ENCODE measurements around the gene SUGT1. TPM values are rescaled to one million over a fixed set of nuclear protein-coding genes. Genes with fewer than 3 reads are reported as not detected.

SUGT1 gene
- polyA plus RNA-seq, 2 of the 4 experiments (the other 2 are of a cell fraction) = 56.4 to 61.4 TPM

- H3K27ac ChIP-seq = no peak overlapping the region
- POLR2A ChIA-PET = interaction anchor here (1.0 kb wide), 1 partner anchor 14 kb away, joined by 3 read pairs; the partner anchor contains the start of gene SUGT1
- ATAC-seq (no peak), FAIRE-seq (no peak), DNase-seq (ENCODE audit: low read depth in 1 of 2, low spot score in 1 of 2) (no peak)
- no peak overlapping the region for H3K4me3 ChIP-seq
- H3K4me1 ChIP-seq = no peaks in the 10 kb centered on the region
- CTCF ChIA-PET = interaction anchor here (0.7 to 2.2 kb wide), 2 partner anchors 14 to 21 kb away, joined by 3 to 8 read pairs; partner anchors contain the start of gene SUGT1
- 76% methylated on average over 5 of the region's 5 CpGs for WGBS (ENCODE audit: missing lambda C conversion rate)
- no peak overlapping the region for H3K4me2 ChIP-seq
- H3K9me3 ChIP-seq = no peaks in the 10 kb centered on the region
- TF ChIP-seq E2F6 (IDR thresholded peaks at IDR 0.05; ENCODE audit: borderline replicate concordance, low read depth) (no peak), CTCF (IDR thresholded peaks at IDR 0.05) (no peak), BCL3 (IDR thresholded peaks at IDR 0.05) (no peak), RARB (CRISPR knock-in tag; IDR thresholded peaks at IDR 0.05) (no peak), SMC3 (IDR thresholded peaks at IDR 0.05) (no peak), CBX8 (IDR thresholded peaks at IDR 0.05) (no peak), HEYL (CRISPR knock-in tag; IDR thresholded peaks at IDR 0.05) (no peak), HES2 (IDR thresholded peaks at IDR 0.05) (no peak), CHD4 (IDR thresholded peaks at IDR 0.05; ENCODE audit: borderline replicate concordance) (no peak), MAX (IDR thresholded peaks at IDR 0.05) (no peak), HDAC2 (IDR thresholded peaks at IDR 0.05) (no peak), ELK1 (IDR thresholded peaks at IDR 0.05; ENCODE audit: low read depth, low read length) (no peak), ATOH8 (CRISPR knock-in tag; IDR thresholded peaks at IDR 0.05; ENCODE audit: low read depth) (no peak), EHMT2 (IDR thresholded peaks at IDR 0.05; ENCODE audit: low read depth) (no peak), RFX5 (IDR thresholded peaks at IDR 0.05) (no peak), FOSL2 (IDR thresholded peaks at IDR 0.05) (no peak), FOSL2 (CRISPR knock-in tag; IDR thresholded peaks at IDR 0.05) (no peak), MAFK (IDR thresholded peaks at IDR 0.05; ENCODE audit: partially characterized antibody) (no peak), GATA3 (IDR thresholded peaks at IDR 0.05; ENCODE audit: borderline replicate concordance) (no peak), POLR2AphosphoS2 (conservative IDR thresholded peaks at IDR 0.05; ENCODE audit: low read length) (no peak), ESRRA (IDR thresholded peaks at IDR 0.05; ENCODE audit: borderline replicate concordance, low read length) (no peak)
Measured at GRCh38 chr13:52638666-52639328, 13.8 kb upstream of the SUGT1 start.

- 95% methylated on average over 7 of the region's 7 CpGs for WGBS (ENCODE audit: missing lambda C conversion rate)
Measured at GRCh38 chr13:52642131-52642530, 10.5 kb upstream of the SUGT1 start, which contains the start of gene HNRNPA1L2. TSS of gene HNRNPA1L2 (plus strand) at chr13:52642431. CDS start at chr13:52642493, 62 bp downstream.

More at GRCh38 chr13:52642131-52642530, 10.5 kb upstream of the SUGT1 start, which contains the start of gene HNRNPA1L2:
- DNase-seq (ENCODE audit: low read depth in 1 of 2, low spot score in 1 of 2) (no peak), FAIRE-seq (no peak), ATAC-seq (no peak)
- no peak within 1 kb of the TSS for H3K4me2 ChIP-seq
- POLR2A ChIA-PET = interaction anchor here (0.9 kb wide), 1 partner anchor 11 kb away, joined by 3 read pairs; the partner anchor contains the start of gene SUGT1
- H3K9me3 ChIP-seq = no peaks in the 10 kb centered on the region
- no peak within 1 kb of the TSS for H3K27ac ChIP-seq
- TF ChIP-seq JUNB (IDR thresholded peaks at IDR 0.05) (no peak), TFCP2L1 (CRISPR knock-in tag; IDR thresholded peaks at IDR 0.05) (no peak), EP300 (IDR thresholded peaks at IDR 0.05) (no peak), ELK1 (IDR thresholded peaks at IDR 0.05; ENCODE audit: low read depth, low read length) (no peak), BCL3 (IDR thresholded peaks at IDR 0.05) (no peak), CBX8 (IDR thresholded peaks at IDR 0.05) (no peak), ZSCAN20 (CRISPR knock-in tag; IDR thresholded peaks at IDR 0.05) (no peak), CHD2 (IDR thresholded peaks at IDR 0.05; ENCODE audit: low read length, partially characterized antibody) (no peak), HOXB13 (CRISPR knock-in tag; IDR thresholded peaks at IDR 0.05; ENCODE audit: low read depth) (no peak), ESRRA (IDR thresholded peaks at IDR 0.05; ENCODE audit: borderline replicate concordance, low read length) (no peak)
- H3K4me1 ChIP-seq = no peaks in the 10 kb centered on the region
- H3K4me3 ChIP-seq = no peak within 1 kb of the TSS
- CTCF ChIA-PET = no interaction called here

Data from A549 (cell line).